GM23338 (cell line): ENCODE data around the gene SNRPF. TPM values are rescaled to one million over a fixed set of nuclear protein-coding genes. Genes with fewer than 3 reads are reported as not detected.

Source experiments
- ATAC-seq: fragments of 200-7000 bp; cut with Tn5 transposase; 3 replicates; pipeline ENCODE4 v1.9.1; 2020
- DNase-seq: peaks from one replicate; pipeline ENCODE4 v3.0.0-alpha.2; 2015; ENCODE audit warnings: low spot score
- H2AFZ ChIP-seq: fragments of 200-600 bp; sonication (generic); 2 replicates; pipeline ENCODE4 v1.8.0; 2016; ENCODE audit warnings: antibody characterized with exemption, mild to moderate bottlenecking, moderate library complexity
- H3F3A ChIP-seq: fragments of 200-600 bp; sonication (generic); replicated peaks from 2 replicates; pipeline ENCODE4 v1.8.0; 2017; ENCODE audit warnings: antibody characterized with exemption, mixed run types, low read depth
- H3K27ac ChIP-seq: fragments of 200-600 bp; sonication (generic); 2 replicates; pipeline ENCODE4 v1.6.1; 2016; ENCODE audit warnings: low read depth
- H3K27me3 ChIP-seq: fragments of 200-600 bp; sonication (generic); 2 replicates; pipeline ENCODE4 v1.8.0; 2016; ENCODE audit warnings: mild to moderate bottlenecking, mixed run types, moderate library complexity; ENCODE audit not compliant: insufficient read depth
- H3K36me3 ChIP-seq: fragments of 200-600 bp; sonication (generic); 2 replicates; pipeline ENCODE4 v1.8.0; 2016; ENCODE audit warnings: mild to moderate bottlenecking; ENCODE audit not compliant: insufficient read depth
- H3K4me1 ChIP-seq: fragments of 200-600 bp; sonication (generic); 2 replicates; pipeline ENCODE4 v1.8.0; 2016; ENCODE audit warnings: mild to moderate bottlenecking, moderate library complexity; ENCODE audit not compliant: insufficient read depth
- H3K4me2 ChIP-seq: fragments of 200-600 bp; sonication (generic); 2 replicates; pipeline ENCODE4 v1.7.1; 2017; ENCODE audit warnings: mixed run types
- H3K4me3 ChIP-seq: fragments of 200-600 bp; sonication (generic); 2 replicates; pipeline ENCODE4 v1.6.1; 2016; ENCODE audit warnings: mixed run types
- H3K79me2 ChIP-seq: fragments of 200-600 bp; sonication (generic); replicated peaks from 2 replicates; pipeline ENCODE4 v1.8.0; 2017; ENCODE audit warnings: mild to moderate bottlenecking; ENCODE audit not compliant: insufficient read depth
- H3K9me2 ChIP-seq: fragments of 200-600 bp; sonication (generic); 2 replicates; pipeline ENCODE4 v1.8.0; 2017; ENCODE audit not compliant: insufficient read depth
- H4K20me1 ChIP-seq: fragments of 200-600 bp; sonication (generic); replicated peaks from 2 replicates; pipeline ENCODE4 v1.8.0; 2017; ENCODE audit warnings: mild to moderate bottlenecking; ENCODE audit not compliant: insufficient read depth
- H3K27ac Mint-ChIP-seq: 2 replicates; pipeline ENCODE4 v1.8.0; 2020; ENCODE audit warnings: inconsistent platforms, mild to moderate bottlenecking, moderate library complexity, mixed read lengths
- H3K27me3 Mint-ChIP-seq: 3 replicates; pipeline ENCODE4 v1.8.0; 2022; ENCODE audit warnings: low read depth, mild to moderate bottlenecking, moderate library complexity, mixed read lengths, inconsistent platforms; ENCODE audit not compliant: insufficient read depth, poor library complexity
- H3K36me3 Mint-ChIP-seq: 3 replicates; pipeline ENCODE4 v1.8.0; 2021; ENCODE audit warnings: low read depth, mild to moderate bottlenecking, inconsistent platforms, moderate library complexity, mixed read lengths
- H3K4me1 Mint-ChIP-seq: 3 replicates; pipeline ENCODE4 v1.8.0; 2020; ENCODE audit warnings: mild to moderate bottlenecking, inconsistent platforms, mixed read lengths
- H3K4me3 Mint-ChIP-seq: 3 replicates; pipeline ENCODE4 v1.8.0; 2021; ENCODE audit warnings: moderate library complexity, mild to moderate bottlenecking, inconsistent platforms, mixed read lengths
- H3K9me3 Mint-ChIP-seq: 3 replicates; pipeline ENCODE4 v1.8.0; 2020; ENCODE audit warnings: moderate library complexity, mild to moderate bottlenecking, inconsistent platforms, mixed read lengths
- CREB1 ChIP-seq: fragments of 250-450 bp; sonication (Bioruptor Pico); IDR thresholded peaks from 2 replicates; pipeline ENCODE4 v1.5.0; 2020; ENCODE audit warnings: low read depth, mild to moderate bottlenecking, moderate library complexity
- CTCF ChIP-seq, 2 experiments: fragments of 200-600 bp in 1 of 2; sonication (generic) in 1 of 2; conservative IDR thresholded peaks; 2 replicates each; pipeline versions ENCODE4 v1.5.1 to v1.6.1; 2016 to 2017; ENCODE audit warnings: antibody characterized with exemption in 2 of 2, low read depth in 2 of 2, mild to moderate bottlenecking in 2 of 2, moderate library complexity in 1 of 2
- EZH2phosphoT487 ChIP-seq: fragments of 200-600 bp; sonication (generic); IDR thresholded peaks from one replicate; pipeline ENCODE4 v1.8.1; 2018; ENCODE audit warnings: antibody characterized with exemption; ENCODE audit not compliant: unreplicated experiment
- JUNB ChIP-seq: IDR thresholded peaks from one replicate; pipeline ENCODE4 v1.6.1; 2016; ENCODE audit warnings: antibody characterized with exemption; ENCODE audit not compliant: unreplicated experiment
- POLR2AphosphoS5 ChIP-seq: IDR thresholded peaks from 2 replicates; pipeline ENCODE4 v1.6.1; 2016; ENCODE audit warnings: antibody characterized with exemption, low read depth
- REST ChIP-seq: IDR thresholded peaks from one replicate; pipeline ENCODE4 v1.6.1; 2018; ENCODE audit warnings: antibody characterized with exemption; ENCODE audit not compliant: unreplicated experiment
- ZNF462 ChIP-seq: fragments of 250-450 bp; sonication (Bioruptor Pico); IDR thresholded peaks from 2 replicates; pipeline ENCODE4 v1.5.0; 2020; ENCODE audit warnings: mild to moderate bottlenecking, moderate library complexity
- polyA plus RNA-seq: library from polyadenylated mRNA; unstranded; fragments of >200 nt; fragmentation: Nextera tagmentation; extraction: Ambion mirVana; gene quantifications from 2 replicates; pipeline ENCODE4 v1.2.1, GENCODE V29; 2016
- total RNA-seq: library from RNA; depleted of rRNA; stranded (reverse); fragments of >200 nt; shearing (Covaris generic); gene quantifications from 2 replicates; pipeline ENCODE4 v1.2.3, GENCODE V29; 2014

The SNRPF gene
- total and polyA plus RNA-seq, 2 experiments from 2014 or later = 31.1 to 475 TPM

GRCh38 chr12:95870897-95871296 lies 12.1 kb downstream of the SNRPF start (continued):
- TF ChIP-seq ZNF462 (CRISPR knock-in tag) (no peak), JUNB (no peak), EZH2phosphoT487 (no peak), CREB1 (CRISPR knock-in tag) (no peak), CTCF (conservative IDR thresholded peaks at IDR 0.05; ENCODE audit: low read depth in 2 of 2) (no peak), POLR2AphosphoS5 (no peak)

- Mint-ChIP-seq H3K4me3 (no peak overlapping the region), H3K27me3 (no peaks in the 10 kb centered on the region), H3K36me3 (peaks cover 20% of the 10 kb centered on the region; the same call in 2 of the 3 replicates), H3K27ac (no peak overlapping the region; the same call in 1 of the 2 replicates), H3K4me1 (peaks cover 24% of the 10 kb centered on the region), H3K9me3 (peaks cover 9% of the 10 kb centered on the region)
- Histone ChIP-seq H3F3A (no peaks in the 10 kb centered on the region), H2AFZ (no peak overlapping the region), H3K4me3 (no peak overlapping the region), H3K9me2 (no peaks in the 10 kb centered on the region), H3K27ac (peak overlapping the region; percentile 71), H3K79me2 (no peaks in the 10 kb centered on the region), H3K36me3 (no peaks in the 10 kb centered on the region), H3K4me1 (peaks cover 30% of the 10 kb centered on the region), H3K27me3 (no peaks in the 10 kb centered on the region), H3K4me2 (peak overlapping the region; percentile 9), H4K20me1 (no peaks in the 10 kb centered on the region)
- peak; percentile 52 for DNase-seq
- TF ChIP-seq REST = no peak
- TF ChIP-seq CTCF (conservative IDR thresholded peaks at IDR 0.05; ENCODE audit: low read depth in 2 of 2) = peak; percentile 28 to 51
- no peak for TF ChIP-seq CREB1 (CRISPR knock-in tag)
- peak; percentile 96 for ATAC-seq
Measured at GRCh38 chr12:95874452-95874851, 15.7 kb downstream of the SNRPF start.
